NB4 (cell line): Measurements from ENCODE around the gene PIEZO2.

Source experiments
- MYC ChIP-seq: IDR thresholded peaks from 2 replicates; pipeline ENCODE4 v1.6.1; 2011; ENCODE audit warnings: low read depth, low read length
- POLR2A ChIP-seq: IDR thresholded peaks from 2 replicates; pipeline ENCODE4 v1.6.1; 2011; ENCODE audit warnings: mild to moderate bottlenecking; ENCODE audit not compliant: insufficient read length; ENCODE audit errors: extremely low read depth
- TF ChIP-seq, protein P1 (sequence below): IDR thresholded peaks from one replicate; pipeline ENCODE4 v1.5.1; 2012; ENCODE audit warnings: low read depth, low read length
- TF ChIP-seq, protein P2 (sequence below): IDR thresholded peaks from 2 replicates; pipeline ENCODE4 v1.6.1; 2011; ENCODE audit warnings: low read depth, low read length

DNA sequence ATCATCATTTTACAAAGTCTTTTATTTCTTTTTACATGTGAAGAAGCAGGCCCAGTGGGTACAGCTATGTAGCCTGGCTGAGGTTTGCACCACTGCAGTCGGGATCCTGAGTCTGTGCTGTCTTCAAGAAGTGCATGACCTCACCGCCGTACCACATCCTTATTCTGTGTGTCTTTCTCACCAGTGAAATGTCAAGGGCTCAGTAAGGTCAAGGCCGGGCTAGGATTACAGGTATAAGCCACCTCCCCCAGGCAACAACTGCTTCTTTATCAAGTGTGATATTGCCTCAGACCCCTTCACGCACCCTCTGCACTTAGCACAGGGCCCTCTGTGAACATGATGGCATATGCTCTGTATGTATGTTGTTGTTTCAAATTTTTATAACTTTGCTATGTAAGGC, 76.7 kb downstream of the PIEZO2 start:
- TF ChIP-seq, protein P1, sequence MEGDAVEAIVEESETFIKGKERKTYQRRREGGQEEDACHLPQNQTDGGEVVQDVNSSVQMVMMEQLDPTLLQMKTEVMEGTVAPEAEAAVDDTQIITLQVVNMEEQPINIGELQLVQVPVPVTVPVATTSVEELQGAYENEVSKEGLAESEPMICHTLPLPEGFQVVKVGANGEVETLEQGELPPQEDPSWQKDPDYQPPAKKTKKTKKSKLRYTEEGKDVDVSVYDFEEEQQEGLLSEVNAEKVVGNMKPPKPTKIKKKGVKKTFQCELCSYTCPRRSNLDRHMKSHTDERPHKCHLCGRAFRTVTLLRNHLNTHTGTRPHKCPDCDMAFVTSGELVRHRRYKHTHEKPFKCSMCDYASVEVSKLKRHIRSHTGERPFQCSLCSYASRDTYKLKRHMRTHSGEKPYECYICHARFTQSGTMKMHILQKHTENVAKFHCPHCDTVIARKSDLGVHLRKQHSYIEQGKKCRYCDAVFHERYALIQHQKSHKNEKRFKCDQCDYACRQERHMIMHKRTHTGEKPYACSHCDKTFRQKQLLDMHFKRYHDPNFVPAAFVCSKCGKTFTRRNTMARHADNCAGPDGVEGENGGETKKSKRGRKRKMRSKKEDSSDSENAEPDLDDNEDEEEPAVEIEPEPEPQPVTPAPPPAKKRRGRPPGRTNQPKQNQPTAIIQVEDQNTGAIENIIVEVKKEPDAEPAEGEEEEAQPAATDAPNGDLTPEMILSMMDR = no peak
- TF ChIP-seq POLR2A = no peak
- TF ChIP-seq, protein P2, sequence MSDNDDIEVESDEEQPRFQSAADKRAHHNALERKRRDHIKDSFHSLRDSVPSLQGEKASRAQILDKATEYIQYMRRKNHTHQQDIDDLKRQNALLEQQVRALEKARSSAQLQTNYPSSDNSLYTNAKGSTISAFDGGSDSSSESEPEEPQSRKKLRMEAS = no peak
- no peak for TF ChIP-seq MYC
